Measurements from ENCODE around the gene IRF4.

IRF4 gene

DNA sequence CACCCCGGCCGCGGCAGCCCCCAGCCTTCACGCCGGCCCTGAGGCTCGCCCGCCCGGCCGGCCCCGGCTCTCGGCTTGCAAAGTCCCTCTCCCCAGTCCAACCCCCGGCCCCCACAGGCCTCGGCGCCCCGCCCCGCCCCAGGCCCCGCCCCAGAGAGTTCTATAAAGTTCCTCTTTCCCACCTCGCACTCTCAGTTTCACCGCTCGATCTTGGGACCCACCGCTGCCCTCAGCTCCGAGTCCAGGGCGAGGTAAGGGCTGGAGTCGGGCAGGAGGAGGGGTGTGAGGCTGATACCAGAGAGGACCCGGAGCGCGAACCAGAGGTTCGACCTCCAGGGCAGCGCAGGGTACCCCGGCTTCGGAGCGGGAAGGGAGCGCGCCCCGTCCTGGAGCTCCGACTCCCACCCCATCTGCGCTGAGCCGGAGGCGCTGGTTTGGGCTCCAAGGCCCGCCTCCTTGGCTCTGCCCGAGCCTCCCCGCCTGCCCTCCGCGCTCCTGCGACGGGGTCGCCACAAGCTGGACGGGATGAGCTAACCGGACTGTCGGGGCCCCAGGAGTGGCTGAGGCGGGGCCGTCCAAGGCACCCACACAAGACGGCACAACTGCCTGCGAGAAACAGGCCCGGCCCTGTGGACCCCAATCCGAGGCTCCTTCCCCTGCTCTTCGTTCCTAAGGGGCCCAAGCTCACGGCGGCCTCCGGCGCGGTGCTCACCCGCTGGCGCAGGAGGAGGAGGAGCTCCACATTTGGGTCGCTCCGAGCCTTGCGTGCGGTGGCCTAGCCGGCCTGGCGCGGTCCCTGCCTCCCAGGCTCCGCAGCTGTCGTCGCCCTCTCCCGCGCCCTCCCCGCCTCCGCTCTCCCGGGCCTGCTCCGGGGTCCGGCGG is at the start of gene IRF4:
Gene IRF4 (plus strand): TSS at position 194 of the 882 bp plus-strand sequence. CDS start 1,401 bp downstream, outside the sequence.
- DNase-seq, result peak; percentile 53

DNA sequence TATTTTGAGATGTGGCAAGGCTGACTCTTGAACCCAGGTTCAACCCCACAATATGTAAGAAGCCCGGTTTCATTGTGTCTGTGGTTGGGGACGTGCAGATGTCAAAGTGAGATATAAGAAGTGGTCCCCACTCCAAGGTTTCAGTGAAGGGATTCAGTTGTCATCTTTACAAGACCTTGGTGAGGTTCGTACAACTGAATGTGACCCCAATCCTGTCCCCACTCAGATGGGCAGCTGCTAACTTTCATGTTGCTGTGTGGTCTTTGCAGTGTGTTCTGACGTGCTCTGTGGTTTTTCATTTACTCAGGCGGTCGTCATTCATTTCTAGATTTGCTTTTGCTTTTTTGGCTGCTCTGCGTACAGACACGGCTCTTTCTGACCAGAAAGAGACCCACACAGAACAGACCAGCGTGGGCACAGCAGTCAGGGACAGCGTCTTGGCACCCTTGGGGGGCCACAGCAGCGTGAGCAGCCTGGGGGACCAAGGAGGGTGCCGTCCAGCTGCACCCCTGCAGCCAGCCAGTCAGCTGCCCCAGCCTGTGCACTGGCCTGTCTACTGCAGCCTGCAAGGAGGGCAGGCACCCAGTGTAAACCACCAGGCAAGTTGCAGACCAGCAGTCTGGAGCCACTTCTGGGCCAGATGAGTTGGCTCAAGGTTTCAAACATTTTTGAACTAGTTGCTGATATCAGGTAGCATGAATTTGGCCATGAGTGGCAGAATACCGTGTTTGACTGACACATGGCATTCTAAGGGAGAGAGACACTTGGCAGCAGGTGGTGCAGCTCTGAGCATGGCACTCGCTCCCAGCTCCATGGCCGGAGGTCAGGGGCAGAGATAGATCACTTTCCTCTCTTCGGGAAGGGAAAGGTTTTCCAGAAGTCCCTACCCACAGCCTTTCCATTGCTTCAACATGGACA is 49.4 kb upstream of the IRF4 start:
- no peak for DNase-seq

GRCh38 chr6:342832-343179 is 48.7 kb upstream of the IRF4 start:
- DNase-seq, result no peak

DNA sequence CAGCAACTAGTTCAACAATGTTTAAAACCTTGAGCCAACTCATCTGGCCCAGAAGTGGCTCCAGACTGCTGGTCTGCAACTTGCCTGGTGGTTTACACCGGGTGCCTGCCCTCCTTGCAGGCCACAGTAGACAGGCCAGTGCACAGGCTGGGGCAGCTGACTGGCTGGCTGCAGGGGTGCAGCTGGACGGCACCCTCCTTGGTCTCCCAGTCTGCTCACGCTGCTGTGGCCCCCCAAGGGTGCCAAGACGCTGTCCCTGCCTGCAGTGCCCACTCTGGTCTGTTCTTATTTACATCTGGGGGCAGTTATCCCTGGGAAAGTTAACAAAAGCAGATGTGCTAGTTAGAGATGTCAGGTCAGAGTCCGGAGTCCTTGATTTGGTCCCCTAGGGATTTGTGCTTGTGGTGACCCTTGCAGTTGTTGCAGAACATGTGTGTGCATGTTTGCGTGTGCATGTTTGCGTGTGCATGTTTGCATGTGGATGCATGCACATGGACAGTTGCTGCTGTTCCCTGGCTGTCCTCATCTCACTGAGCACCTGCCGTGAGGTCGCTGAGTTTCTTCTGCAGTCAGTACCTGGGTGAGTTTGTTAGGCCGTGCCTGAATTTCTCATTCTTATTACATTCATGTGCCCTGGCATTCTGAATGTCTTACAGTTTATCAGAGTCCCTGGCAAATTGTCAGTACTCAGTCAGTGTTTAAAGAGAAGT is 48.2 kb upstream of the IRF4 start:
- no peak for DNase-seq

- DNase-seq, result no peak
Observed at GRCh38 chr6:343960-344815, 47.4 kb upstream of the IRF4 start.

DNA sequence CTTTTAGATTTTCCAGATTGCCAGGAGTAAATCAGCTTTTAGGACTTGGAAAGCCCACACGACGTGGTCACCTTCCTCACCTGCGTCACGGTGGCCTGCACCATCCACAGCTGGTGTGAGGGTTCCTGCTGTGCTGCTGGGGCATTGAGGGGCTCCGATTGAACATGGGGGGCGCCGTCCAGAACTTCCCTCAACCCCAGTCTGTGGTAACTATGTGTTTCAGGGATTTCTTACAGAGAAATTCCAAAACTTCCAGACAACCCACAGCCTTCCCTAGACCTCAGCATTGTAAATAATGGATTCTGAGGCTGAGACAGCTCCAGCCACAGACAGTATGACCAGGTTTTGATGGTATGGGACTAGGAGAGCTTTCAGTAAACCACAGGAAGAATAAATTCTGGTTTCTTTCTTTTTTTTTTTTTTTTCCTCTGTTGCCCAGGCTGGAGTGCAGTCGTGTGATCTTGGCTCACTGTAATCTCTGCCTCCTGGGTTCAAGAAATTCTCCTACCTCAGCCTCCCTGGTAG is 46.7 kb upstream of the IRF4 start:
- no peak for DNase-seq

DNA sequence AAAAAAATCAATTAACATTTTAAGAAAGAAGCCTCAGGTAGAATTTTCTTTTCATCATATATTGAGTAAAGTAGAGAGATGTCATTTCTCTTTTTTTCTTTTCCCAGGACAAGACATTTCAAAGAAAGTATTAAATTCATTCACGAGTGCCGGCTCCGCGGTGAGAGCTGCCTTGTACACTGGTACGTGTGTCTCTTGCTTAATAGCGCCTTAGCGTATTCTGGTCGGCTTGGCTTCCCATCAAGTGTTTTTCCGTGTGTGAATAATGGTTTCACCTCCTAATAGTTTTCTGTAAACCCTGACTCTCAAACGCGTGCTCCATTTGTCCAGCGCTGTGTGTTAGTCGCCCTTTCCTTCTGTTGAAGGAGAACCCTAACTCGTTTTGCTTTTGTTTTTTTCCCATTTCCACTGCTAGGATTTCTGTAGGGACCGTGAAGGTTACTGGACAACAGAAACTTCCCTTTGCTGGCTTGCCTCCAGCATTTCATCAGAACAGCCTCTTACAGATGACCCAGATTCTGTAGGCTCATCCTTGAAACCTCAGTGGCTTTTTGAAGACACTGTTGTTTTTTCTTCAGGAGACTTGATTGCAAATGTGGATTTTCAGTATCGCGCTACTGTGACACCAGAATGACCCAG is 45.7 kb upstream of the IRF4 start:
- DNase-seq, result no peak

- DNase-seq, result no peak
Observed at GRCh38 chr6:346386-347030, 45.0 kb upstream of the IRF4 start.

DNA sequence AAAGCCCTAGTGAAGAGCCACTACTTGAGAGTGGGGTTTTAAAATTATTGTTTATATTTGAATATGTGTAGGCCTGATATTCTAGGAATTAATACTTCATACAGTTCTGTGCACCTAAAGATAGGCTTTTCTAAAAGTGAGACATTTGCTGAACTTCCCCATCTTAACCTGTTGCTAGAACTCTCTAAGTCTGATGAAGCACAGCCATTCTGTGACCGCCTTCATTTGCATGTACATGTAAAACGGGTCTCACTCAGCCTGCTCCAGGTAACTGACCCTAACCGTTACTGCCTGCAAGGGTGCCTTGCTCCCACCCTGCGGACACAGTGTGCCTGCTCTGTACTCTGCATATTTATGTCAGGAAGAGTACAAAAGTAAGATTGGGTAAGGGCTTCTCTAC is 44.3 kb upstream of the IRF4 start:
- no peak for DNase-seq

DNA sequence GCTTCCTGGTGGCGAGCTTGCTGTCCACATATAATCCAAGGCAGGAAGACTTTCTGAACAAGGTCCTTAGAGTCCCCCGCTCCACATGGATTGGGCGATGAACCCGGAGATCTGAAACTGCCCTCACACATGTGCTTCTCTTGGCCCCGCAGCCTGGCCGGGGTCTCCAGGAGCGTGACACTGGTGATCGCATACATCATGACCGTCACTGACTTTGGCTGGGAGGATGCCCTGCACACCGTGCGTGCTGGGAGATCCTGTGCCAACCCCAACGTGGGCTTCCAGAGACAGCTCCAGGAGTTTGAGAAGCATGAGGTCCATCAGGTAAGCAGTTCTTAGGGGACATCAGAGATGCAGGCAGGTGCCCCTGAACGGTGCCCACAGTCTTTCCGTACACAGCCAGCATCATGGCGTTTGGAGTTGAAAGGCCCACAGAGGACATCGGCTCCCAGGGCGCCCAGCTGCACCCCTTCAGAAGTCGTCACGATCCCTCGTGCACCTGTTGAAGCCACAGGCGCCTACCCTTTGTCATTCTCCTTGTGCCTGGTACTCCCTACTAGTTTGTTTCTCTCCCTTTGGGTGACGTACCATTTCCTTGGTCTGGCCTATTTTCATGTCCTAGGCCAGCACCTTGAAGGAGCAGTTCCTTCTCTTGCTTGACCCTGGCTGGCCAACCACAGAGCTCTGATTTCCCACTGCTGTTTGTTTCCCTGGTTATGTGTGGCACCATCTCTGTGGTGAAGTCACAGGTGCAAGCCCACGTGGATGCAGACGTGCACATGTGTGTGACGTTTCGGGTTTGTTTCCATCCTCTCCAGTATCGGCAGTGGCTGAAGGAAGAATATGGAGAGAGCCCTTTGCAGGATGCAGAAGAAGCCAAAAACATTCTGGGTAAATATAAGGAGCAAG is 43.3 kb upstream of the IRF4 start:
- DNase-seq, result no peak

DNA sequence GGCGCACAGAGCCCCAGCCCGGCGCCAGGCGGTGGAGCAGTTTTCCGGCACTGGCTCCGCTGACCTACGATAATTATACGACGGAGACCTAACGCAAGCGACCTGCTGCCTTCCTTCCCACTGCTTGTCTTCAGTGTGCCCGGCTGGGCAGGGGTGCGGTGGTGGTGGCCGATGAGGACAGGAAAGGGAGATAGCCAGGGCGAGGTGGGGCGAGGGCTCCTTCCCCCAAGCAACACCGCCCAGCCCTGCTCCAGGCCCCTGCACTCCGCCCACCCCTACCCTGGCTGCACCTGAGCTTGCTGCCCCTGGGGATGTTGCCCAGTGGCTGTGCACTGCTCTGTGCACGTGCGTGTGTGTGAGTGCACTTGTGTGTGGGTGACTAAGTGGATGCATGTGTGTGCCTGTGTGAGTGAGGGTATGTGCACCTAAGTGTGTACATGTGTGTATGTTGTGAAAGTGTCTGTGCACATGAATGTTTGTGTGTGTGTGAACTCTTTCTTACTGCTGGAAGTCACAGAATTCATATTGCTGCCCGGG is 42.6 kb upstream of the IRF4 start:
- no peak for DNase-seq

DNA sequence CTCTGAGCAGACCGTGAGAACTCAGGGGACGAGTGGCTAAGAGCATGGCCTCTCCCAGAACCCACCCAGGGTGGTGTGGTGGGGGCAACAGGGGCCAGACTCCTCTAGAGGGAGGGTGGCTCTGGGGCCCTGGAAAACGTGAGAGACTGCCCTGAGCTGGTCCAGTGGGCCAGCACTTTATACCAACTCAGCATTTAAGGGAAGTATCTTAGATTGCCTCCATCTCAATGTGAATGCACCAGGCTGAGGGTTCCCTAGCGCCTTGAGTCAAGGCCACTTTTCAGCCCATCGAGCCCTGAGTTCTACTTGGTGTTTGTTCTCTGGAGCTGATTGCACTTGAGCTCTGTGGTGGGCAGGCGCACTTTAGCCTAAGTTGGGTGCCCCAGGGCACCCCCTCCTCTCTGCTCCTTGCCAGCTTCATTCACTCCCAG is 42.0 kb upstream of the IRF4 start:
- DNase-seq, result no peak

DNA sequence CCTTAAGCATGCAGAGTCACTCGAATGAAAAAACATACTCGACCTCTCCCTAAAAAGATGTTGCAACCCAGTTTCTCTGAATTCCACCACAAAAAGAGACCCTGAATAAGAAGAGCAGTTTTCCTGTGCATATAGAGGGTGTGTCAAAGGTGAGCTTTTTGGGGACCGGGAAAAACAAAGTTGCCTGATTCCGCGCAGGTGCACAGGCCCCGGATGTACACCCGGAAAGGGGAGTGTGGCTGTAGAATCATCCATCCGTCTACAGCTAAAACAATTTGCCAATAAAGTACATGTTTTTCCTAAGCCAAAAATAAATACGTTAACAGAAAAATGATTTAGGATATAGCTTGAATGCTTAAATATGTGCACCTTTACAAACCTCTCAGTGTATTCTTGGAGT is 41.2 kb upstream of the IRF4 start:
- no peak for DNase-seq

DNA sequence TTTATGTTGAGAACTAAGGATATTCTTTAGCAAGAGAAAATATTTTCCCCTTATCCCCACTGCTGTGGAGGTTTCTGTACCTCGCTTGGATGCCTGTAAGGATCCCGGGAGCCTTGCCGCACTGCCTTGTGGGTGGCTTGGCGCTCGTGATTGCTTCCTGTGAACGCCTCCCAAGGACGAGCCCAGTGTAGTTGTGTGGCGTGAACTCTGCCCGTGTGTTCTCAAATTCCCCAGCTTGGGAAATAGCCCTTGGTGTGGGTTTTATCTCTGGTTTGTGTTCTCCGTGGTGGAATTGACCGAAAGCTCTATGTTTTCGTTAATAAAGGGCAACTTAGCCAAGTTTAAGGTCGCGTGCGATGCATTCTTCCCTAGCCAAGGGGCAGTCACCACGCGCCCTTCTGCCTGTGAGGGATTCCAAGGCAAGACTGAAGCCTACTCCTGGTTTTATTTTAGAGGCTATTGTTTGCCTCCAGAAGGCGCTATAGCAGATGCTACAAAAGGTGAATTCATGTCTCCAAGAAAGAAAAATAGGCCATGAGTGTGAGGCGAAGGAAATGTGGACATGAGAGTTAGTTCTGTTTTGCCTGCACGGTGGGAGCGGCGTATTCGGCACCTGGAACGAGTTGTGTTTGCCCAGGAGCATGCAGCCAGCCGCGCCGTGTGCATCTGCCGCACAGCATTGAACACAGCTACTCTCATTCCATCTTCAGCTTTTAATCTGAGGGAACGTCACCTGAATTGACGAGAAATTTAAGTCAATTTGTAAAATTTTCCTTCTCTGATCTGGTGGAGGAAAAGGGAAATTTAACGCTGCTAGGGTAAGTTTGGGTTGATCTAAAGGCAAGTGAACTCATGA is 40.3 kb upstream of the IRF4 start:
- DNase-seq, result no peak

- DNase-seq, result no peak
Observed at GRCh38 chr6:351867-352289, 39.7 kb upstream of the IRF4 start.

DNA sequence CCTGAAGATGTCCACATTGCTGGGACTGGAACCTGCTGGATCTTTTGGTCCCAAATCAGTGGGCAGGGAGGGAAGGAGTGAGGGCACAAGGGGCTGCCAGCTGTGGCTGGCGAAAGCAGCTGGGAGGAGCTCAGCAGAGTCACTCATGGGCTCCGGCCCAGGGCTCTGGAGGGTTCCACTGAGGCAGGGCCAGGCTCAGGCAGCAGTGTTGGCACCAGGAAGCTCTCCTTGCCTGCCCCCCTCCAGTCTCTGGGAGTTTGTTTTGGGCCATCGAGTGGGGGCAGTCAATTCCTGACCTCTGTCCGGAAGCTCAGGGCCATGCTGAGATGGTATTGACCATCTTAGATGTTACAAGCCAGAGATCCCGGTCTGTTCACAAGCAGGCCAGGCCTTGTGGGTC is 39.1 kb upstream of the IRF4 start:
- DNase-seq, result no peak

DNA sequence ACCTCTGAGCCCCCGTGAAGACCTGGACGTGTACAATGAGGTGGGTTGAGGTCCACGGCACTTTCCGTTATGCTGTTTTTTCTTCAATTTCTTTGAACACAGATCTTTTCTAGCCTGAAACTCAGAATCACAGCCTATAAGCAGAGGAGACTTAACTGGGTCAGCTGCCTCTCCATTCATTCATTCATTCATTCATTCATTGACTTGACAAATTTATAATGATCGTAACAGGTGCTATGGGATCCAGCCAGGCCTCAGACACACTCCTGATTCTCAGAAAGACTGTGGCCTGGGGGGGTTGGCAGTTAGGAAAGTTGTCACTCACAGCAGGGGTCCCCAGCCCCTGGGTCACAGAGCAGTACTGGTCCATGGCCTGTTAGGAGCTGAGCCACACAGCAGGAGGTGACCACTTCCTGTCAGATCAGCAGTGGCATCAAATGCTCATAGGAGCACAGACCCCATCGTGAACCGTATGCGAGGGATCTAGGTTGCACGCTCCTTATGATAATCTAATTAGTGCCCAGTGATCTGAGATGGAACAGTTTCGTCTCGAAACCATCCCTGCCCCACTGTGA is 38.6 kb upstream of the IRF4 start:
- DNase-seq, result no peak
